MM.1S (cell line): ENCODE results near the gene STEEP1.

Source experiments
- DNase-seq: peaks from one replicate; pipeline ENCODE4 v3.0.0-alpha.2; 2015
- H2AFZ ChIP-seq: fragments of 300-600 bp; sonication (generic); 2 replicates; pipeline ENCODE4 v1.6.0; 2016; ENCODE audit warnings: antibody characterized with exemption, low read length
- H3F3A ChIP-seq: fragments of 300-600 bp; sonication (generic); 2 replicates; pipeline ENCODE4 v1.6.1; 2016; ENCODE audit warnings: mild to moderate bottlenecking, antibody characterized with exemption, low read length, moderate library complexity, mixed read lengths; ENCODE audit not compliant: insufficient read depth
- H3K27ac ChIP-seq: fragments of 300-600 bp; sonication (generic); 2 replicates; pipeline ENCODE4 v1.5.1; 2016; ENCODE audit warnings: mild to moderate bottlenecking, low read length
- H3K27me3 ChIP-seq: fragments of 300-600 bp; sonication (generic); replicated peaks from 2 replicates; pipeline ENCODE4 v1.6.0; 2016; ENCODE audit warnings: low read length; ENCODE audit not compliant: insufficient read depth
- H3K36me3 ChIP-seq: fragments of 300-600 bp; sonication (generic); replicated peaks from 2 replicates; pipeline ENCODE4 v1.6.1; 2016; ENCODE audit warnings: mild to moderate bottlenecking, low read length, mixed read lengths; ENCODE audit not compliant: insufficient read depth
- H3K4me1 ChIP-seq: fragments of 300-600 bp; sonication (generic); 2 replicates; pipeline ENCODE4 v1.6.1; 2016; ENCODE audit warnings: low read length, mixed read lengths
- H3K4me2 ChIP-seq: fragments of 300-600 bp; sonication (generic); 2 replicates; pipeline ENCODE4 v1.6.0; 2016; ENCODE audit warnings: low read depth, low read length
- H3K4me3 ChIP-seq: fragments of 300-600 bp; sonication (generic); 2 replicates; pipeline ENCODE4 v1.5.1; 2016; ENCODE audit warnings: low read length, mixed read lengths
- H3K79me2 ChIP-seq: fragments of 300-600 bp; sonication (generic); 2 replicates; pipeline ENCODE4 v1.6.1; 2016; ENCODE audit warnings: mixed run types, low read length, mixed read lengths
- H3K9ac ChIP-seq: fragments of 300-600 bp; sonication (generic); 2 replicates; pipeline ENCODE4 v1.6.1; 2016; ENCODE audit warnings: low read length, mixed read lengths
- H3K9me2 ChIP-seq: fragments of 300-600 bp; sonication (generic); replicated peaks from 2 replicates; pipeline ENCODE4 v1.6.1; 2016; ENCODE audit warnings: mild to moderate bottlenecking, low read length, mixed read lengths; ENCODE audit not compliant: insufficient read depth
- H3K9me3 ChIP-seq: fragments of 300-600 bp; sonication (generic); replicated peaks from 2 replicates; pipeline ENCODE4 v1.6.1; 2016; ENCODE audit warnings: mild to moderate bottlenecking, low read length, mixed read lengths; ENCODE audit not compliant: insufficient read depth
- H4K20me1 ChIP-seq: fragments of 300-600 bp; sonication (generic); 2 replicates; pipeline ENCODE4 v1.6.1; 2016; ENCODE audit warnings: mild to moderate bottlenecking, low read length, moderate library complexity, mixed read lengths; ENCODE audit not compliant: insufficient read depth
- EZH2 ChIP-seq: fragments of 300-600 bp; sonication (generic); optimal IDR thresholded peaks from 2 replicates; pipeline ENCODE3; 2017; ENCODE audit warnings: low read depth, mild to moderate bottlenecking, antibody characterized with exemption, low read length, mixed read lengths
- EZH2phosphoT487 ChIP-seq: fragments of 300-600 bp; sonication (generic); IDR thresholded peaks from 2 replicates; pipeline ENCODE4 v1.6.1; 2018; ENCODE audit warnings: antibody characterized with exemption, low read length
- TF ChIP-seq, protein P1 (sequence below): fragments of 300-600 bp; sonication (generic); IDR thresholded peaks from 2 replicates; pipeline ENCODE4 v1.5.1; 2016; ENCODE audit warnings: antibody characterized with exemption, low read length, mixed read lengths

STEEP1 gene

DNA sequence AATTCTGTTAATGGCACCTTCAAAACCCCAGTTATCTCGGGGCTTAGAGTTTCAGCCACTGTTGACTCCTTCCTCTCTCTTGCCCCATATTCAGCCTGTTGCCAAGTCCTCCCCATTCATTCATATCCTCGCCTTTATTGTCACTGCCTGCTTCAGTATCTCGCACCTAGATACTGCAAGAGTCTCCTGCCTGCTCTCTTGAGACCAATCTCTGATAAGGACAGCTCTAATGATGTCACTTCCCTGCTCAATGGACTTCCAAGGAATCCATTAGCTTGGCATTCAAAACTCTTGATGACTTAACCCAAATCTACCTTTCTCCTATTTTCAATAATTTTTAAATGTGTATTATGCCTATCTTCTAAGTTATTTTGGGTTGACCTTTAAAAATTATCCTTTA is 8.0 kb upstream of the STEEP1 start:
- H3K36me3 ChIP-seq = no peaks in the 10 kb centered on the region

DNA sequence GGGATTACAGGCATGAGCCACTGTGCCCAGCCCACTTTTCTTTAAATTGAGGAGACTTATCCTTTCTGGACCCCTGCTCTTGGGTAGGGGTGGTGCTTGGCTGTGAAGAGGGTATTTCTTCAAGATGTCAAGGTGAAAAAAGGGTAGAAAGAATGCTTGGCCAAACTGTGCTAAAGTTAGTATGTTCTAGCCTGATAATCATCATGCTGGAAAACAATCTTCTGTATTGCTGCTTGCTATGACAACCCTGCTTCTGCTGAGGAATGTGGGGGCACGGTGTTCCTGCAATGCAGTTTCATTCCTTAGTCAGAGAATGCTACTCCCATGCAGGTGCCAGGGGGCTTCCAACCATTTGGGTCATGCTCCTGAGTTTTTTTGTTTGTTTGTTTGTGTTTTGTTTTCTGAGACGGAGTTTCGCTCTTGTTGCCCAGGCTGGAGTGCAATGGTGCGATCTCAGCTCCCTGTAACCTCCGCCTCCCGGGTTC is 5.2 kb upstream of the STEEP1 start:
- Histone ChIP-seq H4K20me1 (no peaks in the 10 kb centered on the region), H2AFZ (no peak overlapping the region), H3K36me3 (no peaks in the 10 kb centered on the region), H3K79me2 (peaks cover 9% of the 10 kb centered on the region), H3F3A (no peaks in the 10 kb centered on the region), H3K9me2 (no peaks in the 10 kb centered on the region), H3K9ac (no peak overlapping the region), H3K9me3 (no peaks in the 10 kb centered on the region), H3K4me3 (no peak overlapping the region), H3K4me1 (no peaks in the 10 kb centered on the region), H3K27me3 (no peaks in the 10 kb centered on the region), H3K4me2 (no peak overlapping the region), H3K27ac (no peak overlapping the region)
- TF ChIP-seq, protein P1, sequence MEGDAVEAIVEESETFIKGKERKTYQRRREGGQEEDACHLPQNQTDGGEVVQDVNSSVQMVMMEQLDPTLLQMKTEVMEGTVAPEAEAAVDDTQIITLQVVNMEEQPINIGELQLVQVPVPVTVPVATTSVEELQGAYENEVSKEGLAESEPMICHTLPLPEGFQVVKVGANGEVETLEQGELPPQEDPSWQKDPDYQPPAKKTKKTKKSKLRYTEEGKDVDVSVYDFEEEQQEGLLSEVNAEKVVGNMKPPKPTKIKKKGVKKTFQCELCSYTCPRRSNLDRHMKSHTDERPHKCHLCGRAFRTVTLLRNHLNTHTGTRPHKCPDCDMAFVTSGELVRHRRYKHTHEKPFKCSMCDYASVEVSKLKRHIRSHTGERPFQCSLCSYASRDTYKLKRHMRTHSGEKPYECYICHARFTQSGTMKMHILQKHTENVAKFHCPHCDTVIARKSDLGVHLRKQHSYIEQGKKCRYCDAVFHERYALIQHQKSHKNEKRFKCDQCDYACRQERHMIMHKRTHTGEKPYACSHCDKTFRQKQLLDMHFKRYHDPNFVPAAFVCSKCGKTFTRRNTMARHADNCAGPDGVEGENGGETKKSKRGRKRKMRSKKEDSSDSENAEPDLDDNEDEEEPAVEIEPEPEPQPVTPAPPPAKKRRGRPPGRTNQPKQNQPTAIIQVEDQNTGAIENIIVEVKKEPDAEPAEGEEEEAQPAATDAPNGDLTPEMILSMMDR = no peak
- TF ChIP-seq EZH2phosphoT487 (no peak), EZH2 (no peak)
- DNase-seq = no peak

More for the DNA sequence above, 8.0 kb upstream of the STEEP1 start:
- Histone ChIP-seq H3K27me3 (no peaks in the 10 kb centered on the region), H3K9ac (no peak overlapping the region; the same call in 1 of the 2 replicates), H3K4me1 (no peaks in the 10 kb centered on the region), H3K4me3 (peak overlapping the region; percentile 68), H2AFZ (peak overlapping the region; percentile 76; the same call in 1 of the 2 replicates), H4K20me1 (no peaks in the 10 kb centered on the region), H3K9me3 (no peaks in the 10 kb centered on the region), H3F3A (no peaks in the 10 kb centered on the region), H3K27ac (no peak overlapping the region), H3K9me2 (no peaks in the 10 kb centered on the region), H3K4me2 (peak overlapping the region; percentile 72; the same call in 1 of the 2 replicates), H3K79me2 (peaks cover 20% of the 10 kb centered on the region)
- no peak for DNase-seq
- TF ChIP-seq EZH2 (no peak), EZH2phosphoT487 (no peak)
- TF ChIP-seq, protein P1 = no peak

DNA sequence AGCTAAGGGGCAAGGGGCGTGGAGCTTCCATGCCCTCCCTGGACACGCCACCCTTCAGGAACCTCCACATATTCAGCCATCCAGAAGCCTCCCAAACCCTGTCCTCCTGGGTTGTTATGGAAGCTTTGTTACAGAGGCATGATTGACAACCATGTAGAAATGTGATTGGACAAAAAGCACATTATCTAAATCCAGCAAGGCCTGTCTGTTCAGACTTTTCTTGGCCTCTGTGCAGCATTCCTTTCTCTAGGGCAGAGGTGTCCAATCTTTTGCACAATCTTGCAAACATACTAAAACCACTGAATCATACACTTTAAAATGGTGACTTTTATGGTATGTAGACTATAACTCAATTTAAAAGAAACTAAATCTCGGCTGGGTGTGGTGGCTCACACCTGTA is 12.7 kb downstream of the STEEP1 start:
- Histone ChIP-seq H2AFZ (no peak overlapping the region), H3K79me2 (peaks cover 15% of the 10 kb centered on the region), H3K4me1 (no peaks in the 10 kb centered on the region), H3K27ac (no peak overlapping the region), H3K9ac (no peak overlapping the region), H3K36me3 (no peaks in the 10 kb centered on the region), H4K20me1 (no peaks in the 10 kb centered on the region), H3K9me2 (no peaks in the 10 kb centered on the region), H3K9me3 (no peaks in the 10 kb centered on the region), H3K4me3 (no peak overlapping the region), H3K4me2 (no peak overlapping the region), H3K27me3 (no peaks in the 10 kb centered on the region), H3F3A (no peaks in the 10 kb centered on the region)
- TF ChIP-seq, protein P1 = no peak
- TF ChIP-seq EZH2phosphoT487 (no peak), EZH2 (no peak)
- no peak for DNase-seq
